Measurements from ENCODE around the gene FAM131C.
"Not testable (repeated sequence)": the region's sequence is repeated elsewhere in the genome, so short reads cannot be mapped to it uniquely, and the experiment has no call there.

FAM131C gene

GRCh38 chr1:16031551-16031950 is 41.9 kb downstream of the FAM131C start:
- DNase-seq, result no peak

- no peak for DNase-seq
Measured at GRCh38 chr1:16029288-16029687, 44.2 kb downstream of the FAM131C start.

DNA sequence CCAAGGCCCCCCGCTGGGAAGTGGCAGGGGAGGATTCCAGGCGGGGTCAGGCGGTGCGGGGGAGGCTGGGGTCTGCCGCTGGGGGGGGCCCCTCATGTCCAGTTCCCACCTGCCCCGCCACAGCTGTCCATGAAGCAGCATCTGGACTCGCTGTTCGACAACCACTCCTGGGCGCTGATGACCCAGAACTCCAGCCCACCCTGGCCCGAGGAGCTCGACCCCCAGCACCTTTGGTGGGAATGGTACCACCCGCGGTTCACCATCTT is 44.5 kb downstream of the FAM131C start:
- not testable (repeated sequence) for DNase-seq

DNA sequence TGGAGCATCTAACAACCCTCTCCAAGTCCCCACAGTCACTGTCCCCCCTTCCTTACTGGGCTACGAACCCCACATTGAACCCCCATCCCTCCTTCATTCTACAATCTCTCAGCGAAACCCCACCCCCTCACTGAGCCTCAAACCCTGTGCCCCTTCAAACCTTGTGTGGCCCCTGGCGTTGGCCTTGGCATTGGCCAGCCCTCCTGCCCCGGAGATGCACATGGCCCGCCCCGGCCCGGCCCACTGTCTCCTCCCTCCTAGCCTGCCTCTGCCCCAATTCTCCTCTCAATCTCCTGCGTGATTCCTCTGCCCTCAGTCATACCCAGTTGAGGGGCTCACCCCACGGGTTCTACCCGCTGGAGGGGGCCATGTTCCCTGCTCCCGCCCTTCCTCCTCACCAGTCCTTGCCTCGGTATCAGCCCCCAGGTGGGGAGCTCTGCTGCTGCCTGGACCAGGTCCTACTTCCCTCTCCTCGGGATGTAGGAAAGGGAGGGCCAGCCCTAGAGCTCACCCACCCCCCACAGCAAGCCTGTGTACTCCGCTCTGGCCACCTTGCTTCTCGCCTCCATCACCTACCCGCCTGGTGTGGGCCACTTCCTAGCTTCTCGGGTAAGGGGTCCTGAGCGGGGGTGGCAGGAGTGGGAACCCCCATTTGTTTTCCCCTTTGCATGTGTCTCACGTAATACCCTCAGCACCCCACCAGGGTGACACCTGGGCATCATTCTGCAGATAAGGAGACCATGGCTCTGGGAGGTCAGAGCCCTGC is 45.0 kb downstream of the FAM131C start:
- DNase-seq, result no peak

DNA sequence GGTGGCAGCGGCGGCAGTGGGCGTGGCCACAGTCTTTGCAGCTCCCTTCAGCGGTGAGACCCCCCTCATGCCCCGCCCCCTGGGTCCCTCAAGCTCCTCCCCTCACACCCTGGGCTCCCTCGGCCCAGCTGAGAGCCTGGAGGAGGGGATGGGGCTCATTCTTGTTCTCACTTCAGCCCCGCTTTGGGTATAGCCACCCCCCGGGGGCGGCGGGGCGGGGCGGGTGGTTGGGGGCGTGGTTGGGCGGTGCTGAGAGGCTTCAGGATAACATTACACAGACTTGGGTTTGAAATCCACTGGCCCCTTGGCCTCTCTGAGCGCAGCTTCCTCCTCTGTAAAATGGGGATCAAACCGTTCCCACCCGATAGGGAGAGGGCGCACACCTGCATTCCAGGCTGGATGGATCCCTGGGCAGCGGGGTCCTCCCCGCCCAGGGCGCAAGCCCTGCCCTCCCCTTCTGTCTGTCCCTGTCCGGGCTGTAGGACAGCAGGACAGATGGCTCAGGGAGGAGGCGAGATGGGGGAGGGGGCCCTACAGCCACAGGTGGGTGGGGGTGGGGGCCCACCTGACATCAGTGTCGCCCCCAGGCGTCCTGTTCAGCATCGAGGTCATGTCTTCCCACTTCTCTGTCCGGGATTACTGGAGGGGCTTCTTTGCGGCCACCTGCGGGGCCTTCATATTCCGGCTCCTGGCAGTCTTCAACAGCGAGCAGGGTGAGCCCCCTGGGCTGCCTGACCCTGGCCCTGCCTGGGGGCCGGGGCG is 46.5 kb downstream of the FAM131C start:
- DNase-seq, result no peak

DNA sequence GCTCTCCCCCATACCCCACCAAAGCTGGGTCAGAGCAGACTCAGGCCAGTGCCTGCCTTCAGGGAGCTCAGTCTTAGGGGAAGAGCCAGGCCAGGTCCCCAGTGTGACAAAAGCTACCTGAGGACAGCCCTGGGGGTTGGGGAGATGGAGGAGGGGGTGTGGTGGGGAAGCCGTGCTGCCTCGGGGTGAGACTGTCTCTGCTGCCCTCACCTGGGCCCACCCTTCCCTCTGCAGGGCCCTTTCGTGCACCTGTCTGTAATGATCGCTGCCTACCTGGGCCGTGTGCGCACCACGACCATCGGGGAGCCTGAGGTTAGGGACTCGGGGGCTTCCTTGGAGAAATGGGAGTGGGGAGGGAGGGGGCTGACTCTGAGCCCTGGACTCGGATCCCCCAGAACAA is 47.1 kb downstream of the FAM131C start:
- DNase-seq, result not testable (repeated sequence)

- peak; percentile 18 for DNase-seq
Measured at GRCh38 chr1:16023050-16023653, 50.3 kb downstream of the FAM131C start.

DNA sequence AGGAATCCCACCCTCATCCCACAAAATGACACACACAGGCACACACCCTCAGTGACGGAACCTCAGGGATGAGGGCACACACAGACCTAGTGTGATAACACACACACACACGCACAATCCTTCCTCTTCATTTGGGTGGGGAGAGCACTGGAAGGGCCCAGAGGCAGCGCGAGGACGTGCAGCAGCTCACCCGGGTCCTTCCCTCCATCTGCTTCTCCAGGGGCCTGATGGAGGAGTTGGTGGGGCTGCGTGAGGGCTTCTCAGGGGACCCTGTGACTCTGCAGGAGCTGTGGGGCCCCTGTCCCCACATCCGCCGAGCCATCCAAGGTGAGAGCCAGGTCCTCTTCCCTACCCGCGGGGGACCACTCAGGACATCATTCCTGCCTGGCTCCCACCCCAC is 51.1 kb downstream of the FAM131C start:
- DNase-seq, result no peak

- no peak for DNase-seq
Measured at GRCh38 chr1:16021681-16022080, 51.8 kb downstream of the FAM131C start, which contains the start of gene CLCNKA. Gene CLCNKA, plus strand, starts transcription at chr1:16022036. Its CDS starts 584 bp downstream, at chr1:16022620.

GRCh38 chr1:16020878-16021277 is 52.6 kb downstream of the FAM131C start:
- DNase-seq, result not testable (repeated sequence)

- no peak for DNase-seq
Measured at GRCh38 chr1:16020325-16020724, 53.1 kb downstream of the FAM131C start.

DNA sequence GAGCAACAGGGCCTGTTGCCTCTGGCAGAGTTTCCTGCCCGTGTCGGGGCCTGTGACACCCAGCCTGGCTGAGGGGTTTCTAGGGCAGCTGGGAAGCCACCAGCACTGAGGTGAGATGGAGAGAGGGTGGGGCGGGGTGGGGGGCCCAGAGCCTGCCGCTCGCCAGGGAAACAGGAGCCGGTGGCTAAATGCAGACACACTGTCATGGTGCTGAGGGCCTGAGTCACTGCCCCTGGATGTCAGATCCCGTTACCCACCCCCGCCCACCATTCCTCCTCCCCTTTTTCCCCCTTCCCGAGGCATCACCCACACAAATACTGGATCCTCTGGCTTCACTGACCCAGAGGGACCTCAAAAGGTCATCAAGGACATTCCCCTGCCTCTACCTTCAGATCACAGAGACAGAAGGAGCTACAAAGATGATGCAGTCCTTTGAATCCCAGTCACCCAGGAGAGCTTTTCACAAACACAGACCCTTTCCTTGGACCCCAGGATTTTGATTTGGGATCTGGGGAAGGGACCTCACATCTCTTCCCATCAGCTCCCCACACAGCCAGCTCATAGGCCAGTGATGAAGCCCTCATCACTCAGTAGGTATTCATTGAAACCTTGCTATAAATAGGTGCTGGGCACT is 53.7 kb downstream of the FAM131C start:
- peak; percentile 77 for DNase-seq

DNA sequence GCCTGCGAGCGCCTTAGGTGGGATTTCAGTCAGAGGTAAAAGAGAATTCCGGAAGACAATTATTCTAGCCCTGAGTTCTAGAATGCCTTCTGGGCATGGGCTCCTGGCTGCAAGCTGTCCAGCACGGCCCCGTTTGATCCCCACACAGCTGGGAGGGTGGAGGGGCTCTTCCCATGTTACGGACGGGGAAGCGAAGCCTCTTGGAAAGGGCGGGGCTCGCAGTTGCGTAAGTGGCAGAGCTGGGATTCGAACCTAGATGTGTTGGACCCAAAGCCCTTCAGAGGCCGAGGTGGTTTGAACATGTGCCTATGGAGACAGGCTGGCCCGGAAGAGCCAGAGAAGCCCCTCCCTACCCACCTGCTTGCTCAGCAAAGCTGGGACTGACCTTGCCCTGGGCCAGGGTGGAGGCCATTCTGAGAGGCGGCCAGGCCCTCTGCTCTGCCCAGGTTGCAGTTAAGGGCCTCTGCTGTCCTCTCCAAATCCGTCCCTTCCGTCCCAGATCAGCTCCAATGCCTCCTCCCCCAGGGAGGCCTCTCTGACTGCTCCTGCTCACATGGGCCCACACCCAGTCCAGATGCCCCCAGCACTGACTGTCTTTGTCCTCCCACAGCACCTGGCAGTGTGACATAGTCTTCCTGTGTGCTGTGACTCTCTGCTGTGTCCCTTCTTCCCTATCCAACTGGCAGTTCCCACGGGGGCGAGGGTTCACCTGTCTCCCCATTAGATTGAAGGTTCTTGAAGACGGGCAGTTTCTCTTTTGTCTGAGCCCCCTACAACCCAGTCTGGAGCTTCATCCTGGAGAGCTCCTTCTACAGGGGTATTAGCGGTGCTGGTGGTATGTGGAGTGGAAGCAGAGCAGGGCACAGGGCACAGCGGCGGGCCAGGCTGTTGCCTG is 54.5 kb downstream of the FAM131C start:
- DNase-seq, result no peak

GRCh38 chr1:16018308-16018707 is 55.1 kb downstream of the FAM131C start:
- no peak for DNase-seq

DNA sequence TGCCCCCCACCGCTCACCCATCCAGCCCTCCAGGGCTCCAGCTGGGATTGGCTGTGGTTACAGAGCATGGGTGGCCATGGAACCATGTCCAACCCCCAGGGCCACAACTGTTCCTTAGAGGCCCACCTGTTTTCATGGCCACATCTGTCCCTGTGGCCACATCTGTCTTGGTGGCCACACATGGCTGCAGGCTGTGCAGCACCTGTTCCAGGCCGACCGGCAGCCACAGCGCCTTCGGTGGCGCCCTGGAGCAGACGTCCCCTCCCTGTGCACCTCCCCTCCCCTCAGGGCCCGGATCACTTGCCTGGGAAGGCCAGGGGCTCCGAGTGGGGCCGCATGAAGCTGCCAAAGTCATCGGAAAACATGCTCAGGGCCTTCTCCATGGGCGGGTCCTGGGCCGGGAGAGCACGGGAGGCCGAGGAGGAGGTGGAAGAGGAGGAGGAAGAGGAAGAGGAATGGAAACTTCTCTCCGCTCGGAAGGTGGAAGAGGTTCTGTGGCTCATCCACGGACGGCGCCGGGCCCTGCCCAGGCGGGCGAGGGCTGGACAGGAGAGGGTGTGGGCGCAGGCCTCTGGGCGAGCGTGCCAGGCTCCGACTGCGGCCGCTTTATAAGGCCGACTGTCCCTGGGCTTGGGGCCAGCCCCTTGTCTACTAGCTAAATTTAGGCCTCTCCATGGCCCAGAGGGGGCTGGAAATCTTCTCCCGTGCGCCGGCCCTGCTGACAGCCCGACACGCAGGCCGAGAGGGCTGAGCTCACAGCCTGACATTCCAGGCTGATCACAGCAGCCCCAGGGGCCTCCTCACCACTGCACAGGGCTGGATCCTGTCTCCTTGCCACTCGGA is 55.8 kb downstream of the FAM131C start, which contains the start of gene HSPB7:
Gene HSPB7, minus strand, starts transcription at position 583 of the 843 bp plus-strand sequence. Its CDS starts 80 bp downstream, at position 503.
- DNase-seq, result peak; percentile 93

DNA sequence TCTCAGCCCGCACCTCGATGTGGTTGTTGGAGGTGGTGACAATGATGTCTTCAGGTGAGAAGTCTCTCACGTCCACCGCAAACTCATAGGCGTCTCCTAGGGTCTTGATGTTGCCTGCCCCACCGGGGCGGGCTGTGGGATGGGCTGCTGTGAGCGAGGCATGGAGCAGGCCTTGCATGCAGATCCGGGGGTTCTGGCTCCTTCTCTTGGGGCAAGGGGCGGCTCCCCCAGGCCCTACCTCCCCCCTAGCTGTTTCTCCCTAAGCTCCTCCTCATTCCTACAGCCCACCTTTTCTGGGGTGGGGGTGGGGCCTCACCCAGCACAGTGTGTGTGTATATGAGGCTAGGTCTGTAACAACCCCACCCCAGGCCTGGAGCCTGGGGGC is 56.4 kb downstream of the FAM131C start:
- no peak for DNase-seq

DNA sequence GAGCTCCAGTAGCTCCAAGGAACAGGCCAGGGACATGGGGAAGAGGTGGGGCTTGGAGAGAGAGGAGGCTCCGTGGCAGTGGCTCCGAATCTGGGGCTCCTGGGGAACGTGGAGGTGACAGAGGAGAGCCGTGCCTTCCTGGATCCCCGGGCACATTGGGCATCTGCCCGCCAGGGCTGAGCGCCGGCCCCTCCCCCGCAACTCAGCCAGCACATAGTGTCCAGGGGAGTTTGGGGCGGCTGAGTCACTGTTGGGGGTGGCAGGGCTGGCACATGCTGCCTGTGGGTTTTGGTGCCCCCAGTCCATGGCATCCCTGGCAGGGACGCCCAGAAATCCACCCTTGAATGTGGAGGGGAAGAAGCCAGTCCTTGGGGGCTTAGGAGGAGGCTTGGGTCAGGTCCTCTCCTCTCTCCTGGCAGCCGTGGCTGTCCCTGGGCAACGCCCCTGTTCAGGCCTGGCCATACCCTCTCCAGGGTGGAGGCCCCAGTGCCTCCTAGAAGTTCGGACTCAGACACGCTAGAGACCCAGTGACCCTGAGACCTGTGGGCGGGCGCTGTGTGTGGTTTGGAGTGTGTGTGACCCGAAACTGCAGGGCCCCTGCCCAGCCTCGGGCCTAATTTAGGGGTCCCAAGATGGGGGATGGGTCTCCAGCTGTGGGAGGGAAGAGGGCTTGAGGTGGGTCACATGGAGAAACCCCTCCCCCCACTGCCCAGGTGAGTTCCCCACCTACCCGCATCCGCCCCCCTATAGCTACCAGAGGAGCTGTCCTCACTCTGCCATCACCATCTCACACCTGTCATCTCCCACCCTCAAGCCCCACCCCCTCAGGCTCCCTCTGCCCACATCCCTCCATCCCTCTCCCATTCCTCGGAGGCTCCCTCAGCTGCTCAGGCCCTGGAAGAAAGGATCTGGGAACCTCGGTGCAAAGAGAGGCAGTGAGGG is 57.2 kb downstream of the FAM131C start:
- DNase-seq, result peak; percentile 25

DNA sequence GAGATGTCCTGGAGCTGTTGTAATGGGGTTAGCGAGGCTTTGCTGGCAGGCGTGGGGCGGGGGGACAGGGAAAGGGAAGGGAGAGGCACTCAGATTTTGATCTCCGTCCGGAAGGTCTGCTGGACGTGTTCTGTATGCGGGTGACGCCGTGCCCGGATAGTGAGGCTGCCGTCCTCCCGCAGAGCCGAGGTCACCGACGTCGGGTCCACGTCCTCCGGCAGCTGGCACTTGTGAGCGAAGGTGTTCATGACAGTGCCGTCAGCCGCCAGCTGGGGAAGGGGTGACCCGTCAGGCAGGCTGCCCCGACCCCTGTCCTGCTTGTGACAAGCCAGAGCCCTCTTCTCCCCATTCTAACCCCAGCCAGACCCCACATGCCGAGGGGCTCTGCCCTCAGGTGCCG is 58.0 kb downstream of the FAM131C start:
- no peak for DNase-seq

DNA sequence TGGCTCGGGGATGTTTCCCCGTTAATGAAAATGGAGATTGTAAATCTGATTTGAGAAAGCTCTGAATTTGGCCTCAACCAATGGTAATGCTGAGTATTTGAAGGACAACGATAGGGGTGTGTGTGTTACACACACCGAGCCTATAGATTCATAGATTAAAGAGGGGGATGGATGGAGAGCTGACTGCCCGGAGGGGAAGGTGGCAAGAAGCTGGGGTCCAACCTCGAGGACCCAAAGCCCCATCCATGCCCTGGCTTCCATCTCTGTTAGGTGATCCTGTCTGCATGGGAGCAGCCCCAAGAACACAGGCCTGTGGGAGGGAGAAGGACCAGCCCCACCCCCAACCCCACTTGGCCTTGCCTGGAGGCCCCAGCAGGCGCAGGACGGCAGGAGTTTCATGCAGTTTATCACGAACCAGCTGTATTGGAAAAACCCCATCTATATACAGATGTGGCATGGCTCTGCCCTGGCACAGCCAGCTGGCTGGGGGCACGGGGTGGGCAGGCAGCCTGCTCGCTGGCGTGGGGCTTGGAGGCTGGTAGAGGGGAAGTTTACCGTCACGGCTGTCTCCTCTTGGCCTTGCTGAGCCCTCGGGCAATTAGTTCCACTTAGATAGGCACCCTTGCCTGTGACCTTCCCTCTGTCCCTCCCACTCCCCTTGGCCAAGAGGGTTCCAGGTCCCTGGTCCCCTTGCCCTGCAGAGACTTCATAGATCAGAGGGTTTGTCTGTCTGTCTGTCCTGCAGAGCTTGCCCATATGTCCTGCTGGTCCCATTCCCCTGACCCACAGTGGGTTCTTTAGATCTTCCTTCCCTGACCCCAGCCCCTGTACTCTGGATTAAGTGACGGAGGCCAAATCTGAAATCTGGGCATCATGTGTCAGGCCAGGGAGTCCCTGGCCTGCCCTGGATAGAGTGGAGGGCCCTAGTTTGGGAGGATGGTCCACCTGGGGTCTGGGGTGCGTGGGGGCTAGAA is 58.7 kb downstream of the FAM131C start:
- peak; percentile 54 for DNase-seq
